ENCODE measurements around the gene NHERF2.

NHERF2 gene

DNA sequence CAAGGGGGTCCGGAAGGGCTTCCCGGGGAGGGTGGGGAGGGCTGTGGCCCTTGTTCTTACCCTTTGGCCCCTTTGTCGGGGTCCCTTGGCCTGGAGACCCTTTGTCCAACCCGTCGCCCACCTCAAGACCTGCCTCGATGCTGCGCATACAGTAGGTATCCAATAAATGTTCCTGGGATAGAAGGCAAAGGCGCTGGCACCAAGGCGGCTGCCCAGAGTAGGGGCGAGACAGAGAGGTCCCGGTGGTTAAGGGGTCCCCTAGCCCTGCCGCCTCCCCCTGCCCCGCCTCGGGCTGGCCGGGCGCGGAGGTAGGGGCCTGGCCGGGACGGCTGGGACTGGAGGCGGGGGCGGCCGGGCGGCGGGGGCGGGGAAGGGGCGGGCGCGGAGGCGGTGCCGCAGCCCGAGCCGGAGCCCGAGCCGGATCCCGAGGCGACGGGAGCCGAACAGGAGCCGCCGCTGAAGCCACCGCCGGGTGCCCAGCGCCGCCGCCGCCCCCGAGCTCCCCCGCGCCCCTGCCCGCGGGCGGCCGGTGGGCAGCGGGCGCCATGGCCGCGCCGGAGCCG, at the start of gene NHERF2:
Gene NHERF2 (plus strand): TSS at position 442 of the 563 bp plus-strand sequence. CDS start 104 bp downstream, at position 546.
- no peak for DNase-seq (ENCODE audit: low read depth)

DNA sequence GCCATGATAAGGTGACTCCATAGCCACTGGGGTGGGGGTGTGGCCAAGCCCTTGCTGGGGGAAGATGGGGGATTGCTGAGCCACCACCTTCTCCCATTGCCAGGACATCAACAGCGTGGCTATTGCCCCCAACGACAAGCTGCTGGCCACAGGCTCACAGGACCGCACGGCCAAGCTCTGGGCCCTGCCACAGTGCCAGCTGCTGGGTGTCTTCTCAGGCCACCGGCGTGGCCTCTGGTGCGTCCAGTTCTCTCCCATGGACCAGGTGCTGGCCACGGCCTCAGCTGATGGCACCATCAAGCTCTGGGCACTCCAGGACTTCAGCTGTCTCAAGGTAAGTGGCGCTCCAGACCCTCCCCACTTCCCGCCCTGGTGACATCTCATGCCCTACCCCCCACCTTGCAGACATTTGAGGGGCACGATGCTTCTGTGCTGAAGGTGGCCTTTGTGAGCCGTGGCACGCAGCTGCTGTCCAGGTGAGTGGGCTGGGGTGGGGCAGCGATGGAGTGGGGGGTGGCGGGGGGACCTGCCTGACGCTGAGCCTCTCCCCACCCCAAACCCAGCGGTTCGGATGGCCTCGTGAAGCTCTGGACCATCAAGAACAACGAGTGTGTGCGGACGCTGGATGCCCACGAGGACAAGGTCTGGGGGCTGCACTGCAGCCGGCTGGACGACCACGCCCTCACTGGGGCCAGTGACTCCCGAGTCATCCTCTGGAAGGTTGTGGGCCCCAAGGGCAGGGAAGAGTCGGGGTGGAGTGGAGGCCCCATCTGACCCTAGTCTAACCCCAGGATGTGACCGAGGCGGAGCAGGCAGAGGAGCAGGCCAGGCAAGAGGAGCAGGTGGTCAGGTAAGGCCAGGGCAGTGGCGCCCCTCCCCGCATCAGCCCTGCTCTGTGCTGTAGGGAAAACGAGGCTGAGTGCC, 49.5 kb upstream of the NHERF2 start:
- DNase-seq (ENCODE audit: low read depth) = no peak

DNA sequence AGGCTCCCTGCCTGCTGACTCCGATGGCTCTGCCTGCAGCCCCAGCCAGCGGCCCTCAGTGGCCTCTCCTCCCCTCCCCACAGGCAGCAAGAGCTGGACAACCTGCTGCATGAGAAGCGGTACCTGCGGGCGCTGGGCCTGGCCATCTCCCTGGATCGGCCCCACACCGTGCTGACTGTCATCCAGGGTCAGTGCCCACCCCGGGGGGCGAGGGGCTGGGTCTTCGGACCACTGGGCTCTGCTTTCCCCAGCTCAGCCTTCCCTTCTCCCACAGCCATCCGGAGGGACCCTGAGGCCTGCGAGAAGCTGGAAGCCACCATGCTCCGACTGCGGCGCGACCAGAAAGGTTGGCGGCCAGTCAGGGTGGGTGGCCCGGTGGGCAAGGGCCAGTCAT, 48.8 kb upstream of the NHERF2 start:
- DNase-seq (ENCODE audit: low read depth) = no peak

GRCh38 chr16:1978476-1979120, 48.1 kb upstream of the NHERF2 start:
- DNase-seq (ENCODE audit: low read depth) = no peak

DNA sequence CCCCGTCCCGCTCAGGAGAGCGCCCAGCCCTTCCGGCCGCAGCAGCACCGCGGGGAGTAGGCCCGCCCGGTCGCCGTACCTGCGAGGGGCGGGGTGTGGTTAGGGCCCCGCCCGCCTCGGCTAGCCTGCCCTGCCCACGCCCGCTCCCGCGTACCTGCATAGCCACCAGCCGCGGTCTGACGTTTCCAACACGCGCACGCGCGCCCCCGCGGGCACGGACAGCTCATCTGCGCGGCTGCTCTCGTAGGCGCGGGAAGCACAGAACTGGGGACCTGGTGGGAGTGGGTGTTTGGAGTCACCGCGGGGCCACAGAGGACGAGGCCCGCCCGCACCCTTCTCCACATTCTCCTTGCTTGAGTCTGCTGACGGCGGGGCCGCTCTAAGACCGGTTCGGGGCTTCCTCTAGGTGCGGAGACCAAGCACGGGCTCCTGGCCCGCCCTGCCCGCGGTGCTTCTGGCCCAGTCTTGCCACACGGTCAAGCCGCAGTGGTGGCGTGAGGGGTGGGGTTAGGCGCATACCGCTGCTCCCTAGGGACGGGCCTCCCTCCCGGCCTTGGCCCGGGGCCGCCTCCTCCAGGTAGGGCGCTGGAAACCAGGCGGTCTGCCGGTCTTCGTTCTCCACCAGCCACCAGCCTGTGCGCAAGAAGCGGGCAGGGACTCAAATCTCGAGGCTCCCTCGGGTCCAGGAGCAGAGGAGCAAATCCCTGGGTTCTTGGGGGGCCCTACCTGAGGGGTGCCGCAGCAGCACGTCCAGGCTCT, 47.3 kb upstream of the NHERF2 start:
- no peak for DNase-seq (ENCODE audit: low read depth)

DNA sequence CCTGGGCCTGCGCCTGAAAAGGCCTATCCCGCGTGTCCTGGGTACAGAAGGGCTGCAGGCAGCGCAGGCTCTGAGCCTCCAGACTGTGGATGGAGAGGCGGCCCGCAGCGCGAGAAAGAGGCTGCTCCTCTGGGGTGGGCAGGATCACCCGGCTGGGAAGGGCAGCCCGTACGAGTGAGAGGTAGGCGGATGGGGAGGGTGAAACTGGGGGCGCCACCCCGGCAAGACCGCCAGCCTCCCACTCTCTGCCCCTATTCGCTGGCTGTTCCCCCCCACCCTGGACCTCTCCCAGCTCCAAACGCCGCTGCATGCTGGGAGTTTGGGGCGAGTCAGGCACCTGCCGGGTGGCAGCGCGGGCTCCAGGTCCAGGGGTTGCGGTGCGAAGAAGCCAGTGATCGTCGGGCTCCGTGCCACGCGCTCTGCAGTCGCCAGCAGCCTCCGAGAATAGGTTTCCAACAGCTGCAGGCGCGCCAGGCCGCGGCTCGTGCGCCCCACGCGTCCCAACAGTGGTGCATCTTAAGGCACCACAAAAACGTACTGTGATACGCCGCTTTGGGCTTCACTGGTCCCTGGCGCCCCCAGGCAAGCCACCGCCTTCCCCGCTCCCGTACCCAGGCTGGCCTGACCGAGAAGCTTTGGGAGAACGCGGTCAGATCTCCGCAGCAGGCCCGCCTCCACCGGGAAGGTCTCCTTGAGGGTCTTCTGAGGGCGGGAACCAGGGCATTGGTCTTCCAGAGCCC, 46.5 kb upstream of the NHERF2 start:
- DNase-seq (ENCODE audit: low read depth) = no peak

DNA sequence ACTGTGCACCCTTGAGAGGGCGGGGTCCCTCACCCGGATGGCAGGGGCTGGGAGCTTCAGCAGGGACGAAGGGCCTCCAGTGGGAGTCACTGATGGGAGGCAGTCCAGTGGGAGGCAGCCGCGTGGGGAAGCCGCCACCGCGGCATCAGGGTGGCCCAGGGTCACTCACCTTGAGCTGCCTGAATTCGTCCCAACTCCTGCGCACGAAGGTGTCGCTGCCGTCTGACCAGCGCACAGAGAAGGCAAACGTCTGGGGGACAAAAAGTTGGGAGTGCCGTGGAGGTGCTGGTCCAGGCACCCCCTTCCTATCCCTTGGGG, 46.0 kb upstream of the NHERF2 start:
- DNase-seq (ENCODE audit: low read depth) = no peak

- DNase-seq (ENCODE audit: low read depth) = no peak
Observed at GRCh38 chr16:1981398-1981836, 45.3 kb upstream of the NHERF2 start, which contains the start of gene NOXO1. Gene NOXO1 (minus strand): TSS chr16:1981469. CDS start chr16:1981179, 290 bp downstream.

GRCh38 chr16:1982013-1982433, 44.7 kb upstream of the NHERF2 start:
- no peak for DNase-seq (ENCODE audit: low read depth)

DNA sequence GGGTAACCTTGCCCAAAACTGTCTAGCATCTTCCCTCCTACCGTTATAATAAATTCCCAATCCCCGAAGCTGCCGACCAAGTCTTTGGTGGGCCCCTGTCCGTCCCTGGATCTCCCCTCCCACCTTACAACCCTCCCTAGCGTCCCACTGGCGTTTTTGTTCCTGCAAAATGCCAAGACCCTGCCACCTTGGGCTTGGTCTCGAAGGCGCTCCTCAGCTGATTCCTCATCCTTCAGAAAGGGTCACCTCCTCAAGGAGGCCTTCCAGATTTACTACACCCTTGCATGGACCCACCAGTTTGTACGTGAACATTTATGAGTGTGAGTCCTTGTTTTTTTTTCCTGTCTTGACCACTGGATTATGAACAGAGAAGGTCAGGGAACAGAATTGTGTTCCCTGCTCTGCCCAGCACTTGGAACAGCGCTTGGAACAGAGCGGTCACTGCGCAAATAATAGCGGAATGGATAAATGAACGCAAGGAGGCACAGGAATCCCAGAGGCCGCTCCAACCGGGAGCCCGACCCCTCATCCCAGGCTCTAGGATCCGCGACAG, 43.6 kb upstream of the NHERF2 start:
- DNase-seq (ENCODE audit: low read depth) = no peak

GRCh38 chr16:1983544-1984346, 43.0 kb upstream of the NHERF2 start, which contains the start of gene GFER:
Gene GFER (plus strand): TSS chr16:1984193. CDS start chr16:1984219, 26 bp downstream.
- DNase-seq (ENCODE audit: low read depth) = no peak

- no peak for DNase-seq (ENCODE audit: low read depth)
Observed at GRCh38 chr16:1984347-1985225, 42.1 kb upstream of the NHERF2 start.

GRCh38 chr16:1985466-1986150, 41.1 kb upstream of the NHERF2 start:
- no peak for DNase-seq (ENCODE audit: low read depth)

- DNase-seq (ENCODE audit: low read depth) = no peak
Observed at GRCh38 chr16:1987198-1987597, 39.5 kb upstream of the NHERF2 start.

DNA sequence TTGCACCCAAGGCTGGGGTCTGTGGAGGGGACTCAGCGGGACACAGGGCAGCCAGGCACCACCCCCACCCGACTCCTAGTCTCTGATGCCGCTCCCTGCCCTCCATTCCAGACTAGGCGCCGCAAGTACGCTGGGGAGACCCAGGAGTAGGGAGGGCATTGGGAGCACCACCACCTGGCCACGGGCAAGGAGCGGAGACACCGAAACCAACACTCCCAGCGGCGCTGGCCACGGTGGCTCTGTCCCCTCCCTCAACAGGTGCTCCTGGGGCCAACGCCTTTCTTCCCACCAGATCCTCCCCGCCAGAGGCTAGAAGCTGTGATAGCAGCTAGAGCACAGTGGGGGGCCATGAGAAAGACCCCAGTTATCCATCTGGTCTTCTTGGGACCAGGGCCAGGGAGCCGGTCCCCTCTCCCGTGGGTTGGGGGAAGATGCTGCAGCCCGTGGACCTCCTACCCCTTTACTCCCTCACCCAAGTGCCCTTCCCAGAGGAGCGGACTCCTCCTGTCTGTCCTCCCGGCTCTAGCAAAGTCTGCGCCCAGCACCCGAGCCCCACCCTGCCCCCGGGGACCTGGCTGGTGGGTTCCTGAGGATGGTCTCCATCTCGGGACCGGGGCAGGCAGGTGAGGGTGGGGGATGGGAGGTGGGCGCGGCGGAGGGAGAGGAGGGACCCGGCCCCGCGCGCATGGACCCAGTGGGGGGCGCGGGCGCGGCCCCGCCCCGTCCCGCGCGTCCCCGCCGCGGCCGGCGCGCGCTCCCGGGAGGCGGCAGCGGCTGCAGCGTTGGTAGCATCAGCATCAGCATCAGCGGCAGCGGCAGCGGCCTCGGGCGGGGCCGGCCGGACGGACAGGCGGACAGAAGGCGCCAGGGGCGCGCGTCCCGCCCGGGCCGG, 37.2 kb upstream of the NHERF2 start, which contains the start of gene SYNGR3:
Gene SYNGR3 (plus strand): TSS at position 762 of the 892 bp plus-strand sequence. CDS start 133 bp downstream, outside the sequence.
- no peak for DNase-seq (ENCODE audit: low read depth)

DNA sequence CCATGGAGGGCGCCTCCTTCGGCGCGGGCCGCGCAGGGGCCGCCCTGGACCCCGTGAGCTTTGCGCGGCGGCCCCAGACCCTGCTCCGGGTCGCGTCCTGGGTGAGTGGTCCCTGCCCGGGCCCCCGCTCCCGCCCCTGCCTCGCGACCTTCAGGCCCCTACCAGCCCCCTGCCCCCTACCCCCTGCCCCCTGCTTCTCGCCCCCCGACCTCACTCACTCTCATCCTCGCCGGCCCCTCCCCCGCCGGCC, 36.7 kb upstream of the NHERF2 start:
- no peak for DNase-seq (ENCODE audit: low read depth)

DNA sequence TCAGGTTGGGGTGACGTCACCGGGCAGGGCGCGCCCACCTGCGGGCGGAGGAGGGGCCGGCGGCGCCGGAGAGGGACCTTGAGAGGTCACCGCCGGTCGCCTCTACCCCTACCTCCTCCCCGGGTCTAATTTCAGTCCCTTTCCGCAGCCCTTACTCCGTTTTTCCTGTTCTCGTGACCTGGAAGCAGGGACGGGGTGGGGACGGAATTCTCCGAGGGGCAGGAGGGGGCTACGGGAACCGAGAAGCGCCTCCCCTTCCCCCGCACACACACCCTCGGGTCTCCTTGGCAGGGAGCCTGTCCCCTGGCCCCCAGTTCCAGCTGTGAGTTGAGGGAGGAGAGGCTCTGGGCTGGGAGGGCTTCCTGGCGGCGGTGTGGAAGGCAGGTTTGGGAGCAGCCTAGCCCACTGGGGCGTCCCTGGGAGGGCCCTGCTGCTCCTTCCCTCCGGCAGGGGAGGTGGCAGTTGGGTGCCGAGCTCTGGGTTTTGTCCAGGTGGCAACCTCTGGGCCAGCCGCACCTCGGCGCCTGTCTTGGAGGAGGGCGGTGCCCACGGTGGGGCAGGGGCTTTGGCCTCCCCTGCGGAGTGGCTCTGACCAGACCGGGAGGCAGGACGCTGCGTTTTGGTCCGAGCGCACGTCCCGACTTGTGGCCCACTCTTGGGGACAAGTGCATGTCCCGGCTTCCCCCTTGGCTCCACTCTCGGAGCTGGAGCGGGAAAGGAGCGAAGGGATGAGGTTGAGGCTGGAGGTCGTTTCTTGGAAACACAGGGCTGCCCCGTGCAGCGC, 36.2 kb upstream of the NHERF2 start:
- DNase-seq (ENCODE audit: low read depth) = no peak

Measured in stimulated activated CD8-positive, alpha-beta memory T cell treated with anti-CD3 and anti-CD28 coated beads, Interleukin-15, amount 100 ng/mL, for 24 hours (primary cell).